Measurements from ENCODE around the gene RAD51B.

Gene RAD51B

GRCh38 chr14:68318828-68319227, 499.2 kb downstream of the RAD51B start:
- no peak for DNase-seq (ENCODE audit: low read depth)
- H3K4me3 ChIP-seq (ENCODE audit: low read length) = no peak overlapping the region
- TF ChIP-seq, protein P1, sequence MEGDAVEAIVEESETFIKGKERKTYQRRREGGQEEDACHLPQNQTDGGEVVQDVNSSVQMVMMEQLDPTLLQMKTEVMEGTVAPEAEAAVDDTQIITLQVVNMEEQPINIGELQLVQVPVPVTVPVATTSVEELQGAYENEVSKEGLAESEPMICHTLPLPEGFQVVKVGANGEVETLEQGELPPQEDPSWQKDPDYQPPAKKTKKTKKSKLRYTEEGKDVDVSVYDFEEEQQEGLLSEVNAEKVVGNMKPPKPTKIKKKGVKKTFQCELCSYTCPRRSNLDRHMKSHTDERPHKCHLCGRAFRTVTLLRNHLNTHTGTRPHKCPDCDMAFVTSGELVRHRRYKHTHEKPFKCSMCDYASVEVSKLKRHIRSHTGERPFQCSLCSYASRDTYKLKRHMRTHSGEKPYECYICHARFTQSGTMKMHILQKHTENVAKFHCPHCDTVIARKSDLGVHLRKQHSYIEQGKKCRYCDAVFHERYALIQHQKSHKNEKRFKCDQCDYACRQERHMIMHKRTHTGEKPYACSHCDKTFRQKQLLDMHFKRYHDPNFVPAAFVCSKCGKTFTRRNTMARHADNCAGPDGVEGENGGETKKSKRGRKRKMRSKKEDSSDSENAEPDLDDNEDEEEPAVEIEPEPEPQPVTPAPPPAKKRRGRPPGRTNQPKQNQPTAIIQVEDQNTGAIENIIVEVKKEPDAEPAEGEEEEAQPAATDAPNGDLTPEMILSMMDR (conservative IDR thresholded peaks at IDR 0.05; ENCODE audit: low read depth, low read length) = no peak

DNA sequence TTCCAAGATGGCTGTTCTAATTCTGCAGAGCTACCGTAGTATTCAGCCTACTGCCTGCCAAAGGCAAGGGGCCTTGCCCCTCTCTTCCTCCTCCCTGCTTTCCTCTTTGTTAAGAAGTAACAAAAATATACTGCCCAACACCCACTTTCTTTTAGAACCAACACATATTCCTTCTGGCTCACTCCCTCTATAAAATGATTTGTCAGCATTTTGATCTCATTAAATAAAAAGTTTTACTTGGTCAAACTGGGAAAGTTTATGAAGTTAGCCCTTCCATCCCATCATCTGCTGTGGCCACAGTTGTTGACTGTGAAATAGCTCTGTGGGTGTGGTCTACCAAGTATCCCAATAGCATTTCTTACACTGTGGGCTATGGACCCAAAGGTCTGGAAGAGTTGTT, 500.9 kb downstream of the RAD51B start:
- DNase-seq (ENCODE audit: low read depth) = no peak
- TF ChIP-seq, protein P1 (conservative IDR thresholded peaks at IDR 0.05; ENCODE audit: low read depth, low read length) = no peak
- H3K4me3 ChIP-seq (ENCODE audit: low read length) = no peak overlapping the region

GRCh38 chr14:68322940-68323620, 503.5 kb downstream of the RAD51B start:
- TF ChIP-seq, protein P1 (conservative IDR thresholded peaks at IDR 0.05; ENCODE audit: low read depth, low read length) = no peak
- no peak overlapping the region for H3K4me3 ChIP-seq (ENCODE audit: low read length)
- no peak for DNase-seq (ENCODE audit: low read depth)

GRCh38 chr14:68325267-68325807, 505.8 kb downstream of the RAD51B start:
- TF ChIP-seq, protein P1 (conservative IDR thresholded peaks at IDR 0.05; ENCODE audit: low read depth, low read length) = no peak
- H3K4me3 ChIP-seq (ENCODE audit: low read length) = no peak overlapping the region
- no peak for DNase-seq (ENCODE audit: low read depth)

- no peak for DNase-seq (ENCODE audit: low read depth)
- TF ChIP-seq, protein P1 (conservative IDR thresholded peaks at IDR 0.05; ENCODE audit: low read depth, low read length) = no peak
- no peak overlapping the region for H3K4me3 ChIP-seq (ENCODE audit: low read length)
These were observed 507.7 kb downstream of the RAD51B start for GRCh38 chr14:68327231-68327630.

- no peak for DNase-seq (ENCODE audit: low read depth)
- no peak overlapping the region for H3K4me3 ChIP-seq (ENCODE audit: low read length)
- TF ChIP-seq, protein P1 (conservative IDR thresholded peaks at IDR 0.05; ENCODE audit: low read depth, low read length) = no peak
These were observed 508.9 kb downstream of the RAD51B start for GRCh38 chr14:68328509-68328908.

GRCh38 chr14:68331426-68331825, 511.8 kb downstream of the RAD51B start:
- DNase-seq (ENCODE audit: low read depth) = no peak
- TF ChIP-seq, protein P1 (conservative IDR thresholded peaks at IDR 0.05; ENCODE audit: low read depth, low read length) = no peak
- H3K4me3 ChIP-seq (ENCODE audit: low read length) = no peak overlapping the region
